22Rv1 (cell line): ENCODE measurements around the gene RPL11.
"Not testable (repeated sequence)": the region's sequence is repeated elsewhere in the genome, so short reads cannot be mapped to it uniquely, and the experiment has no call there.

Experiments used
- H3K27ac ChIP-seq: fragments of 450-650 bp; 2 replicates; pipeline ENCODE4 v1.5.1; 2017
- CTCF ChIP-seq: fragments of 450-650 bp; IDR thresholded peaks from 2 replicates; pipeline ENCODE4 v1.5.1; 2017; ENCODE audit warnings: mild to moderate bottlenecking
- ZFX ChIP-seq: fragments of 450-650 bp; IDR thresholded peaks from 2 replicates; pipeline ENCODE4 v1.6.1; 2017; ENCODE audit warnings: antibody characterized with exemption, borderline replicate concordance

RPL11 gene

GRCh38 chr1:23720256-23720995, 28.8 kb downstream of the RPL11 start:
- TF ChIP-seq ZFX (no peak), CTCF (no peak)
- no peak overlapping the region for H3K27ac ChIP-seq

DNA sequence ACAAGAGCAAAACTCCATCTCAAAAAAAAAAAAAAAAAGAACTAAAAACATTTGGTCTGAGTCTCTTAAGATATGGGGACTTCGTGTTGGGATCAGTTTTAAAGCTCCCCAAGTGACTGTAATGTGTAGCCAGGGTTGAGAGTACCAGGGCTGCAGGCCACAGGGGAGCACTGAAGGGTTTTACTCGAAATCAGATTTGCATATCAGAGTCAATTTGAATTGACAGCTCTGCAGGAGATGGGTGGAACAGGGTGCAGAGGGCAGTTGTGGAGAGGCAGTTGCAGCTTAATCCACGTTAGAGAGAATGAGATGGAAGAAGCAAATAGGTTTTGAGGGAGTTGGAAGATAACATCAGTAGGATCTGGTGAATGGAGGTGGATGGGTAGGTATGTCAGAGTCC, 31.0 kb downstream of the RPL11 start:
- TF ChIP-seq CTCF = no peak
- TF ChIP-seq ZFX = no peak

DNA sequence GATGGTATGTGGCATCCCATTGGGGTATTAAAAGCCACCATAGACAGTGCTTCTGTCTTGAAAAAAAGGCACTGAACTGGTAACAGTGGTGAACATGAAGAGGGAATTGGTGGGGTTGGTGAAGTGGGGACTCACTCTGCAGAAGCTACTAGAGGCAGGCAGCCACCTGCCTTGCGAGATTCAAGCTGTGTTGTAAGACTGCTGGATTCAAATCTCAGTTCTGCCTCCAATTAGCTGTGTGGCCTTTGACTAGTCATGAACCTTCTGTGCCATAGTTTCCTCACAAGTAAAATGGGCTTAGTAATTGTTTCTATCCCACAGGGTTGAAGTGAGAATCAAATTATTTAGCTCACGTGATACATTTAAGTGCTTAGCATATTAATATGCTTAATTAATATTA, 35.1 kb downstream of the RPL11 start:
- TF ChIP-seq ZFX (no peak), CTCF (no peak)
- H3K27ac ChIP-seq = peak overlapping the region; percentile 69

More for the DNA sequence above, 31.0 kb downstream of the RPL11 start:
- H3K27ac ChIP-seq = no peak overlapping the region

GRCh38 chr1:23727362-23727811, 35.8 kb downstream of the RPL11 start:
- peak overlapping the region; percentile 69 for H3K27ac ChIP-seq
- TF ChIP-seq ZFX = no peak
- TF ChIP-seq CTCF = no peak

GRCh38 chr1:23732363-23733224, 41.0 kb downstream of the RPL11 start:
- no peak for TF ChIP-seq CTCF
- no peak for TF ChIP-seq ZFX
- H3K27ac ChIP-seq = no peak overlapping the region

DNA sequence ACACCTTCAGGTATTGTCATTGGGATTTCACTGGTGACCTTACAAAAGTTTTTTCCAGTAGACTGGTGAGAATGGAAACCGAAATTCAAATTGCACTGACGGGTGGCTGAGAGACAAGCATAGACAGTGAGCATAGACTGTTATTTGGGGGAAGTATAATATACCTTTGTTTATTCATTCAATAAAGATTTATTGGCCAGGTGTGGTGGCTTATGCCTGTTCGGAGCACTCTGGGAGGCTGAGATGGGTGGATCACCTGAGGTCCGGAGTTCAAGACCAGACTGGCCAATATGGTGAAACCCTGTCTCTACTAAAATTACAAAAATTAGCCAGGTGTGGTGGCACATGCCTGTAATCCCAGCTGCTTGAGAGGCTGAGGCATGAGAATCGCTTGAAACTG, 41.7 kb downstream of the RPL11 start:
- H3K27ac ChIP-seq = not testable (repeated sequence)

GRCh38 chr1:23736437-23737134, 45.0 kb downstream of the RPL11 start:
- TF ChIP-seq CTCF (no peak), ZFX (no peak)
- no peak overlapping the region for H3K27ac ChIP-seq
